Measurements from ENCODE around the gene ORAI2. TPM values are rescaled to one million over a fixed set of nuclear protein-coding genes. Genes with fewer than 3 reads are reported as not detected.
"Not testable (repeated sequence)": the region's sequence is repeated elsewhere in the genome, so short reads cannot be mapped to it uniquely, and the experiment has no call there.

ORAI2 gene
- total RNA-seq, 1 donor from 2014 or later = 47.4 TPM

DNA sequence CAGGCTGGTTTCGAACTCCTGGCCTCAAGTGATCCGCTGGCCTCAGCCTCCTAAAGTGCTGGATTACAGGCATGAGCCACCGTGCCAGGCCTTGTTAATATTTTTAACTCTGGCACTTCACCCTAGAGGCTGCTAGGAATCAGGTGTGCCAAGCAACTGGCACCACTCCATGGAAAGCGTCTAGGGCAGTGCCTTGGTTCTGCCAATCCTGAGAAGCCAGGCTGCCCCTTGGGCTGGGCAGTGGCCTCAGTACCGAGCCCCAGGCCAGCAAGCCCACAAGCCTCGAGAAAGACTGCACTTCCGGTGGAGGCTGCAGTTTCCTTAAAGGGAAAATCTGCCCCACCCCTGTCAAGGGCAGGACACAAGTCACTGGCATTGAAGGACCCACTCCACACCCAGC, 19.9 kb downstream of the ORAI2 start:
- Mint-ChIP-seq H3K4me3 (ENCODE audit: unreplicated experiment) (no peak overlapping the region), H3K27me3 (ENCODE audit: low read depth) (no peaks in the 10 kb centered on the region), H3K27ac (ENCODE audit: unreplicated experiment) (no peak overlapping the region), H3K4me1 (ENCODE audit: low read depth) (peaks cover 7% of the 10 kb centered on the region), H3K36me3 (ENCODE audit: low read depth) (peaks cover 8% of the 10 kb centered on the region), H3K9me3 (ENCODE audit: low read depth) (no peaks in the 10 kb centered on the region)
- DNase-seq (ENCODE audit: low spot score) = no peak
- TF ChIP-seq, protein P1, sequence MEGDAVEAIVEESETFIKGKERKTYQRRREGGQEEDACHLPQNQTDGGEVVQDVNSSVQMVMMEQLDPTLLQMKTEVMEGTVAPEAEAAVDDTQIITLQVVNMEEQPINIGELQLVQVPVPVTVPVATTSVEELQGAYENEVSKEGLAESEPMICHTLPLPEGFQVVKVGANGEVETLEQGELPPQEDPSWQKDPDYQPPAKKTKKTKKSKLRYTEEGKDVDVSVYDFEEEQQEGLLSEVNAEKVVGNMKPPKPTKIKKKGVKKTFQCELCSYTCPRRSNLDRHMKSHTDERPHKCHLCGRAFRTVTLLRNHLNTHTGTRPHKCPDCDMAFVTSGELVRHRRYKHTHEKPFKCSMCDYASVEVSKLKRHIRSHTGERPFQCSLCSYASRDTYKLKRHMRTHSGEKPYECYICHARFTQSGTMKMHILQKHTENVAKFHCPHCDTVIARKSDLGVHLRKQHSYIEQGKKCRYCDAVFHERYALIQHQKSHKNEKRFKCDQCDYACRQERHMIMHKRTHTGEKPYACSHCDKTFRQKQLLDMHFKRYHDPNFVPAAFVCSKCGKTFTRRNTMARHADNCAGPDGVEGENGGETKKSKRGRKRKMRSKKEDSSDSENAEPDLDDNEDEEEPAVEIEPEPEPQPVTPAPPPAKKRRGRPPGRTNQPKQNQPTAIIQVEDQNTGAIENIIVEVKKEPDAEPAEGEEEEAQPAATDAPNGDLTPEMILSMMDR (IDR thresholded peaks at IDR 0.05) = no peak

DNA sequence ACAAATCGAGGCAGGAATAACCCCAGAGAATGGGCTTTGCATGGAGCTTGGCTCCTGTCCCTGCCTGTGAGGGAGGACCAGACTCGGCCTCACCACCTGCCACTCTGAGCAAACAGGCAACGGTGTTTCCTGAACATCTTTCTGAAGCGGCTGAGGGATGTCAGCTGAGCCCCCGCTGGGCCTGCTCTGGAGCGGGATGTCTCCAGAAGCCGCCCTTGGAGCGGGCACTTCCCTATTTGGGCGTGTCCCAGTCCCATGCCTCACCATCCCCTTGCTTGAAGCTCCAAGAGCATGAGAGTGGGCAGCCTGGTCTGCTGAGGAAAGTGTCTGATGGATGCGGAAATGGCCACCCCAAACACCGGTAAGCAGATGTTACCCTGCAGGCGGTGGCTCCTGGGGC, 21.1 kb downstream of the ORAI2 start:
- peaks cover 7% of the 10 kb centered on the region for H3K36me3 Mint-ChIP-seq (ENCODE audit: low read depth)

DNA sequence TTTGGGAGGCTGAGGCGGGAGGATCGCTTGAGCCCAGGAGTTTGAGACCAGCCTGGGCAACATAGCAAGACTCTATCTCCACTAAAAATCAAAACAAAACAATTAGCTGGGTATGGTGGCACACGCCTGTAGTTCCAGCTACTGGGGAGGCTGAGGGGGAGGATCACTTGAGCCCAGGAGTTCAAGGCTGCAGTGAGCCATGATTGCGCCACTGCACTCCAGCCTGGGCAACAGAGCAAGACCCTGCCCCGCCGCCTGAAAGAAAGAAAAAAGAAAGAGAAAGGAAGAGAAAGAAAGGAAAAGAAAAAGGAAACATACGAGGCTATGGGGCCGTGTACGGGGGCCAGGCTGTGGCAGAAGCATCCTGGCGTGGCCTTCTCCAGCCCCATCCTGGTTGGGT, 21.6 kb downstream of the ORAI2 start:
- not testable (repeated sequence) for H3K4me3 Mint-ChIP-seq (ENCODE audit: unreplicated experiment); H3K9me3 Mint-ChIP-seq (ENCODE audit: low read depth); DNase-seq (ENCODE audit: low spot score); H3K4me1 Mint-ChIP-seq (ENCODE audit: low read depth); H3K36me3 Mint-ChIP-seq (ENCODE audit: low read depth); H3K27ac Mint-ChIP-seq (ENCODE audit: unreplicated experiment); H3K27me3 Mint-ChIP-seq (ENCODE audit: low read depth)

More for the DNA sequence above, 21.1 kb downstream of the ORAI2 start:
- H3K4me3 Mint-ChIP-seq (ENCODE audit: unreplicated experiment) = no peak overlapping the region
- H3K27ac Mint-ChIP-seq (ENCODE audit: unreplicated experiment) = no peak overlapping the region
- H3K4me1 Mint-ChIP-seq (ENCODE audit: low read depth) = peaks cover 7% of the 10 kb centered on the region
- no peaks in the 10 kb centered on the region for H3K9me3 Mint-ChIP-seq (ENCODE audit: low read depth)
- TF ChIP-seq, protein P1 (IDR thresholded peaks at IDR 0.05) = no peak
- no peak for DNase-seq (ENCODE audit: low spot score)
- no peaks in the 10 kb centered on the region for H3K27me3 Mint-ChIP-seq (ENCODE audit: low read depth)

DNA sequence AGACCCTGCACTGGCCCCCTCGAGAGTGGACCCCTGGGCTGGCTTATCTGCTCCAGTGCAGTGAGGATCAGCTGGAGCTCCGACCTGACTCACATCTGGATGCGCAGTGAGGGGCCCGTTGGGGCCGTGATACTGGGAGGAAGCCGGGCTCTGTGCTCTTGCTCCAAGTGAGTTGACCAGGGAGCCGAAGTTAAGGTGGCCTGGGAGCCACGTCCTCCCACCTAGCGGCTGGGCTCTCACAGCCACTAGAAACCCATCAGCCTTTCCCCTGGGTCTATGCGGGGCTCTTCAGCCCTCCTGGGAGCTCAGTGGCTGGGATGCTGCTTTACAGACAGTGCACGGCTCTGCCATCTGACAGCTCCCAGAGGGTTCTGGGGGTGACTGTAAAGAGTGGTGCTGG, 22.2 kb downstream of the ORAI2 start:
- peaks cover 7% of the 10 kb centered on the region for H3K4me1 Mint-ChIP-seq (ENCODE audit: low read depth)
- peaks cover 7% of the 10 kb centered on the region for H3K36me3 Mint-ChIP-seq (ENCODE audit: low read depth)
- no peak overlapping the region for H3K27ac Mint-ChIP-seq (ENCODE audit: unreplicated experiment)
- TF ChIP-seq, protein P1 (IDR thresholded peaks at IDR 0.05) = no peak
- no peaks in the 10 kb centered on the region for H3K27me3 Mint-ChIP-seq (ENCODE audit: low read depth)
- no peak overlapping the region for H3K4me3 Mint-ChIP-seq (ENCODE audit: unreplicated experiment)
- no peaks in the 10 kb centered on the region for H3K9me3 Mint-ChIP-seq (ENCODE audit: low read depth)
- DNase-seq (ENCODE audit: low spot score) = no peak

DNA sequence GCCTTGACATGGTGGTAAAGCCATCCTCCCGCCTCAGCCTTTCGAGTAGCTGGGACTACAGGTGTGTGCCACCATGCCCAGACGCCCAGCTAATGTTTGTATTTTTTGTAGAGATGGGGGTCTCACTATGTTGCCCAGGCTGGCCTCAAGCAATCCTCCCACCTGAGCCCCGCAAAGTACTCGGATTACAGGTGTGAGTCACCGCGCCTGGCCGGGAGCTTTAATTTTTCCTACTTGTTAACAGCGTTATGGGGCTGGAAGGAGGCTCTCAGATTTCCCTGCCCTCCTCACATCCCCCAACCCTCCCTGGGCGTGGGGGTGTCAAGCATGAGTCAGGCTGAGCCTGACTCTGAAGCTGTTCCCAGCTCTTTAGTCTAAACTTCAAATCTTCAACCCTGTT, 23.0 kb downstream of the ORAI2 start:
- no peaks in the 10 kb centered on the region for H3K9me3 Mint-ChIP-seq (ENCODE audit: low read depth)
- TF ChIP-seq, protein P1 (IDR thresholded peaks at IDR 0.05) = no peak
- H3K36me3 Mint-ChIP-seq (ENCODE audit: low read depth) = peaks cover 9% of the 10 kb centered on the region
- H3K4me1 Mint-ChIP-seq (ENCODE audit: low read depth) = peaks cover 7% of the 10 kb centered on the region
- no peaks in the 10 kb centered on the region for H3K27me3 Mint-ChIP-seq (ENCODE audit: low read depth)
- no peak overlapping the region for H3K27ac Mint-ChIP-seq (ENCODE audit: unreplicated experiment)
- no peak overlapping the region for H3K4me3 Mint-ChIP-seq (ENCODE audit: unreplicated experiment)
- no peak for DNase-seq (ENCODE audit: low spot score)

DNA sequence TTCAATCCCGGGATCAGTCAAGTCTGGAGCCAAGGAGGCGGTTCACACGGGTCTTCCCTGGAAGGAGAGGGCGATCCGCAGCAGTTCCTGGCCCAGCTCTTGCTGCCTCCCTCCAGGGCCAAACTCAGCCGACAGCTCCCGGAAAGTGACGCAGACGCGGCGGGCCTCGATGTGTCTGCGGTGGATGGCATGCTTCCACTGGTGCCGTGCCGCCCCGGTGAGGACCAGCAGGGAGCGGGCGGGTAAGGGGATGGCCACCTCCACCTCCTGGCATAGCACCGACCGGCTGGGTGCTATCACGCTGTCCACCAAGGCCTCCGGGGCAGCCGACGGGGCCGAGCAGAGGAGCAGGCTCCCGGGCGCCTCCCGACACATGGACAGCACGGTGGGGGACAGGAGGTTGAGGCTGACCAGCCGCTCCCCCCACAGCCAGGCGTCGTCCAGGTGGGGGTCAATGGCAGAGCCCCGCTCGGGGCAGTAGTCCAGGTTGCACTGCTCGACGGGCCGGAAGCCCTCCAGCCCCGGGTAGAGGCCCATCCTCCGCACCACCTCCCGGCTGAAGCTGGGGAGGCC, 24.1 kb downstream of the ORAI2 start:
- Mint-ChIP-seq H3K9me3 (ENCODE audit: low read depth) (no peaks in the 10 kb centered on the region), H3K27me3 (ENCODE audit: low read depth) (no peaks in the 10 kb centered on the region), H3K27ac (ENCODE audit: unreplicated experiment) (no peak overlapping the region), H3K4me3 (ENCODE audit: unreplicated experiment) (no peak overlapping the region), H3K4me1 (ENCODE audit: low read depth) (peaks cover 7% of the 10 kb centered on the region), H3K36me3 (ENCODE audit: low read depth) (peaks cover 9% of the 10 kb centered on the region)
- TF ChIP-seq, protein P1 (IDR thresholded peaks at IDR 0.05) = no peak
- no peak for DNase-seq (ENCODE audit: low spot score)

Measured in chondrocyte (in vitro differentiated cells).